Measurements from ENCODE around the gene SGK1. TPM values are rescaled to one million over a fixed set of nuclear protein-coding genes. Genes with fewer than 3 reads are reported as not detected.
"Not testable (repeated sequence)": the region's sequence is repeated elsewhere in the genome, so short reads cannot be mapped to it uniquely, and the experiment has no call there.

The SGK1 gene
- total RNA-seq, 4 donors from 2014 or later: 15.1 to 38.2 (median 25.5) TPM

DNA sequence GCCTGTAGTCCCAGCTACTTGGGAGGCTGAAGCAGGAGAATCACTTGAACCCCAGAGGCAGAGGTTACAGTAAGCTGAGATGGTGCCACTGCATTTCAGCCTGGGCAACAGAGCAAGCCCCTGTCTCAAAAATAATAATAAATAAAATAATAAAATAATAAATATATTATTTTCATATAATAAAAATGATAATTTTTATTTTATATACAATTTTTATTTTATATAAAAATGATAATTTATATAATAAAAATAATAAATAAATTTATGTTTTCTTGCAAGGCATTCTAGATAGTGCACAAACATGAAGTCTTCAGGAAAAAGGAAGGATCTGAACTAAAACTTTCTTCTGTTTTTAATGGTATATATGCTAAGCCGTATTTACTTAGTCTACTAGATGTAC, 12.6 kb upstream of the SGK1 start:
- ATAC-seq: no peak
- no peak overlapping the region for H3K27ac ChIP-seq
- no peaks in the 10 kb centered on the region for H3K4me1 ChIP-seq
- no peaks in the 10 kb centered on the region for H3K36me3 ChIP-seq
- WGBS, 2 donors (ENCODE audit: low coverage in 1 of 2): 89 to 95% methylated on average over 1 of the region's 1 CpG
- TF ChIP-seq POLR2AphosphoS5 (IDR thresholded peaks at IDR 0.05): no peak
- TF ChIP-seq EP300 (IDR thresholded peaks at IDR 0.05): no peak
- no peak for TF ChIP-seq POLR2A (IDR thresholded peaks at IDR 0.05)
- TF ChIP-seq, protein P1, sequence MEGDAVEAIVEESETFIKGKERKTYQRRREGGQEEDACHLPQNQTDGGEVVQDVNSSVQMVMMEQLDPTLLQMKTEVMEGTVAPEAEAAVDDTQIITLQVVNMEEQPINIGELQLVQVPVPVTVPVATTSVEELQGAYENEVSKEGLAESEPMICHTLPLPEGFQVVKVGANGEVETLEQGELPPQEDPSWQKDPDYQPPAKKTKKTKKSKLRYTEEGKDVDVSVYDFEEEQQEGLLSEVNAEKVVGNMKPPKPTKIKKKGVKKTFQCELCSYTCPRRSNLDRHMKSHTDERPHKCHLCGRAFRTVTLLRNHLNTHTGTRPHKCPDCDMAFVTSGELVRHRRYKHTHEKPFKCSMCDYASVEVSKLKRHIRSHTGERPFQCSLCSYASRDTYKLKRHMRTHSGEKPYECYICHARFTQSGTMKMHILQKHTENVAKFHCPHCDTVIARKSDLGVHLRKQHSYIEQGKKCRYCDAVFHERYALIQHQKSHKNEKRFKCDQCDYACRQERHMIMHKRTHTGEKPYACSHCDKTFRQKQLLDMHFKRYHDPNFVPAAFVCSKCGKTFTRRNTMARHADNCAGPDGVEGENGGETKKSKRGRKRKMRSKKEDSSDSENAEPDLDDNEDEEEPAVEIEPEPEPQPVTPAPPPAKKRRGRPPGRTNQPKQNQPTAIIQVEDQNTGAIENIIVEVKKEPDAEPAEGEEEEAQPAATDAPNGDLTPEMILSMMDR (IDR thresholded peaks at IDR 0.05): no peak
- H3K4me3 ChIP-seq: no peak overlapping the region
- no peaks in the 10 kb centered on the region for H3K27me3 ChIP-seq
- H3K9me3 ChIP-seq: peaks cover 0 to 7% (median 0%) of the 10 kb centered on the region in 3 donors

- ATAC-seq: no peak
- Histone ChIP-seq H3K9me3 (peaks cover 0 to 9% (median 0%) of the 10 kb centered on the region in 3 donors), H3K36me3 (no peaks in the 10 kb centered on the region), H3K4me1 (no peaks in the 10 kb centered on the region), H3K27me3 (no peaks in the 10 kb centered on the region), H3K4me3 (no peak overlapping the region), H3K27ac (no peak overlapping the region)
- TF ChIP-seq POLR2AphosphoS5 (IDR thresholded peaks at IDR 0.05) (no peak), EP300 (IDR thresholded peaks at IDR 0.05) (no peak), POLR2A (IDR thresholded peaks at IDR 0.05) (no peak)
- WGBS, 2 donors (ENCODE audit: low coverage in 1 of 2): 93 to 94% methylated on average over 2 of the region's 2 CpGs
These were observed 10.9 kb upstream of the SGK1 start for GRCh38 chr6:134328792-134329191.

GRCh38 chr6:134328138-134328537, 10.2 kb upstream of the SGK1 start:
- TF ChIP-seq, protein P1 (IDR thresholded peaks at IDR 0.05): no peak
- TF ChIP-seq EP300 (IDR thresholded peaks at IDR 0.05) (no peak), POLR2AphosphoS5 (IDR thresholded peaks at IDR 0.05) (no peak), POLR2A (IDR thresholded peaks at IDR 0.05) (no peak)
- no peak overlapping the region for H3K27ac ChIP-seq
- no peaks in the 10 kb centered on the region for H3K4me1 ChIP-seq
- H3K27me3 ChIP-seq: no peaks in the 10 kb centered on the region
- peaks cover 0 to 9% (median 0%) of the 10 kb centered on the region in 3 donors for H3K9me3 ChIP-seq
- no peaks in the 10 kb centered on the region for H3K36me3 ChIP-seq
- WGBS, 2 donors (ENCODE audit: low coverage in 1 of 2): 83 to 93% methylated on average over 1 to 2 of the region's 2 CpGs
- H3K4me3 ChIP-seq: no peak overlapping the region
- no peak for ATAC-seq

DNA sequence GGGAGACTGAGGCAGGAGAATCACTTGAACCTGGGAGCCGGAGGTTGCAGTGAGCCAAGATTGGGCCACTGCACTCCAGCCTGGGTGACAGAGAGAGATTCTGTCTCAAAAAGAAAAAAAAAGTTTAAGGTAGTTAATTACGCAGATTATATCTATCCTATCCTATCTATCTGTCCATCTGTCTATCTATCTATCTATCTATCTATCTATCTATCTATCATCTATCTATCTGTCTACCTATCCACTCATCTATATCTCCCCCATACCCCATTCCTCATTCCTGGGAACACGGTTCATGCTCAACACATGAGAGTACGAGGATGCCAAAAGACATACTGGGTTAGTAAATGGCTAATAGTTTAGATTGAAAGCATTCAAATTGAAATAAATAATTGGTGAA, 8.3 kb upstream of the SGK1 start:
- not testable (repeated sequence) for H3K4me1 ChIP-seq, H3K9me3 ChIP-seq, H3K27me3 ChIP-seq, H3K36me3 ChIP-seq, H3K27ac ChIP-seq, ATAC-seq, H3K4me3 ChIP-seq
- 96% methylated on average over 4 of the region's 4 CpGs for WGBS, 2 donors (ENCODE audit: low coverage in 1 of 2)

- no peak for ATAC-seq
- no peaks in the 10 kb centered on the region for H3K4me1 ChIP-seq
- no peaks in the 10 kb centered on the region for H3K36me3 ChIP-seq
- no peak overlapping the region for H3K27ac ChIP-seq
- 92 to 100% methylated on average over 1 to 4 of the region's 4 CpGs for WGBS, 2 donors (ENCODE audit: low coverage in 1 of 2)
- H3K9me3 ChIP-seq: peaks cover 0 to 9% (median 0%) of the 10 kb centered on the region in 3 donors
- TF ChIP-seq POLR2AphosphoS5 (IDR thresholded peaks at IDR 0.05): no peak
- no peak for TF ChIP-seq POLR2A (IDR thresholded peaks at IDR 0.05)
- TF ChIP-seq EP300 (IDR thresholded peaks at IDR 0.05): no peak
- TF ChIP-seq, protein P1 (IDR thresholded peaks at IDR 0.05): no peak
- H3K4me3 ChIP-seq: no peak overlapping the region
- H3K27me3 ChIP-seq: peaks cover 4% of the 10 kb centered on the region
These were observed 6.9 kb upstream of the SGK1 start for GRCh38 chr6:134324766-134325165.

DNA sequence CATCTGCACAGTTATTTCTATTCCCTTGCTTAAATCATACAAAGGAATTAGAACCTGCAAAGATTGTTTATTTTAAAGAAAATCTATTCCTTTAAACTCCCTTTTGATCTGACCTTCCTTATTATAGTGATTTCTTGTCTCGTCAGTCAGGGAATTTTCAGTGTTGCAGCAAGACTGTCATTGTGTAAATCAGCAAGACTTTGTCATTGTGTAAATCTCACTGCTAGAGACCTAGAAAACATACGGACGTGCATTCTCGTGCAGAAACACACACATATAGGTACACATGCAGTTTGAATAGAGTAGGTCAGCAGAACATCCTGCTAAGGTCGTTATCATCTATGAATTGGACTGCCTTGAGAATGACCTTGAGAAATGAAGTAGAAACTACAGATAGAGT, 6.2 kb upstream of the SGK1 start:
- H3K36me3 ChIP-seq: no peaks in the 10 kb centered on the region
- peaks cover 8% of the 10 kb centered on the region for H3K27me3 ChIP-seq
- H3K27ac ChIP-seq: no peak overlapping the region
- no peak overlapping the region for H3K4me3 ChIP-seq
- H3K9me3 ChIP-seq: peaks cover 0 to 9% (median 0%) of the 10 kb centered on the region in 3 donors
- WGBS, 2 donors (ENCODE audit: low coverage in 1 of 2): 78 to 82% methylated on average over 5 of the region's 5 CpGs
- TF ChIP-seq, protein P1 (IDR thresholded peaks at IDR 0.05): no peak
- TF ChIP-seq POLR2A (IDR thresholded peaks at IDR 0.05) (no peak), EP300 (IDR thresholded peaks at IDR 0.05) (no peak), POLR2AphosphoS5 (IDR thresholded peaks at IDR 0.05) (no peak)
- H3K4me1 ChIP-seq: no peaks in the 10 kb centered on the region
- no peak for ATAC-seq
